H1 (cell line): ENCODE results near the gene TYRO3. TPM values are rescaled to one million over a fixed set of nuclear protein-coding genes. Genes with fewer than 3 reads are reported as not detected.

Experiments used
- CTCF ChIA-PET: fragments of 300-600 bp; sonication (Branson Sonifier 250); formaldehyde crosslinking; loops from one replicate; lab custom pipeline; 2021; ENCODE audit not compliant: partially characterized antibody; lab: Charles Lee
- POLR2A ChIA-PET: fragments of 300-600 bp; sonication (Branson Sonifier 250); formaldehyde crosslinking; loops from one replicate; lab custom pipeline; 2021; ENCODE audit warnings: inconsistent platforms; ENCODE audit not compliant: partially characterized antibody; lab: Charles Lee
- DNase-seq, 2 experiments: peaks; one replicate each; pipeline versions ENCODE4 v3.0.0 to v3.0.0-alpha.2; 2010 to 2022; ENCODE audit warnings: low spot score in 2 of 2, low read depth in 1 of 2, mixed read lengths in 1 of 2
- FAIRE-seq: peaks from 2 replicates; lab custom pipeline; 2011; peaks lifted over from hg19 to GRCh38; lab: Jason Lieb, UNC
- H2AFZ ChIP-seq: 2 replicates; pipeline ENCODE4 v1.8.1; 2012; ENCODE audit warnings: low read length, inconsistent platforms
- H2AK5ac ChIP-seq: 2 replicates; pipeline ENCODE4 v1.6.1; 2013; ENCODE audit warnings: low read depth, low read length
- H2BK120ac ChIP-seq: replicated peaks from 2 replicates; pipeline ENCODE3; 2013; ENCODE audit warnings: low read depth, low read length, inconsistent platforms
- H2BK12ac ChIP-seq: 2 replicates; pipeline ENCODE4 v1.6.1; 2013; ENCODE audit warnings: low read depth, low read length
- H2BK15ac ChIP-seq: 2 replicates; pipeline ENCODE4 v1.6.1; 2013; ENCODE audit warnings: low read length
- H2BK20ac ChIP-seq: 2 replicates; pipeline ENCODE4 v1.6.1; 2013; ENCODE audit warnings: low read length
- H2BK5ac ChIP-seq: 2 replicates; pipeline ENCODE4 v1.6.1; 2013; ENCODE audit warnings: low read depth, low read length
- H3K14ac ChIP-seq: 2 replicates; pipeline ENCODE4 v1.6.1; 2013; ENCODE audit warnings: inconsistent platforms; ENCODE audit not compliant: insufficient read length
- H3K18ac ChIP-seq: 2 replicates; pipeline ENCODE4 v1.6.1; 2013; ENCODE audit warnings: low read length; ENCODE audit errors: extremely low read depth
- H3K23ac ChIP-seq: 2 replicates; pipeline ENCODE4 v1.6.1; 2013; ENCODE audit warnings: inconsistent platforms; ENCODE audit not compliant: insufficient read length
- H3K23me2 ChIP-seq: 2 replicates; pipeline ENCODE4 v1.6.1; 2013; ENCODE audit warnings: low read depth, low read length
- H3K27ac ChIP-seq: 2 replicates; pipeline ENCODE4 v1.6.1; 2011; ENCODE audit warnings: low read depth, low read length, inconsistent platforms
- H3K27me3 ChIP-seq, 4 experiments: replicated peaks in 1 of 4; 1 replicate in 1 of 4; 2 replicates in 3 of 4; pipeline versions ENCODE4 v1.6.1 to v1.8.1; 2011 to 2013; ENCODE audit warnings: low read length in 3 of 4, mild to moderate bottlenecking in 3 of 4, inconsistent platforms in 2 of 4, mixed read lengths in 2 of 4, moderate library complexity in 1 of 4; ENCODE audit not compliant: control insufficient read depth in 3 of 4, insufficient read depth in 3 of 4; ENCODE audit errors: extremely low read depth in 1 of 4
- H3K36me3 ChIP-seq, 4 experiments: 2 replicates each; pipeline versions ENCODE4 v1.6.1 to v1.8.1; 2011 to 2013; ENCODE audit warnings: mild to moderate bottlenecking in 4 of 4, low read length in 3 of 4, moderate library complexity in 2 of 4, control low read depth in 1 of 4, inconsistent platforms in 1 of 4; ENCODE audit not compliant: insufficient read depth in 4 of 4, control insufficient read depth in 2 of 4
- H3K4ac ChIP-seq: replicated peaks from 2 replicates; pipeline ENCODE3; 2013; ENCODE audit warnings: low read length, low read depth, mixed read lengths, inconsistent platforms; ENCODE audit not compliant: insufficient read length
- H3K4me1 ChIP-seq, 4 experiments: replicated peaks in 1 of 4; 1 replicate in 1 of 4; 2 replicates in 3 of 4; pipeline versions ENCODE4 v1.6.1 to v1.8.1; 2011 to 2013; ENCODE audit warnings: low read length in 3 of 4, inconsistent platforms in 2 of 4, mixed read lengths in 1 of 4; ENCODE audit not compliant: insufficient read depth in 4 of 4, control insufficient read depth in 3 of 4
- H3K4me2 ChIP-seq, 2 experiments: 2 replicates each; pipeline versions ENCODE4 v1.6.1 to v1.8.1; 2011 to 2013; ENCODE audit warnings: low read depth in 2 of 2, low read length in 2 of 2, control low read depth in 1 of 2, inconsistent platforms in 1 of 2, mild to moderate bottlenecking in 1 of 2; ENCODE audit not compliant: insufficient read depth in 1 of 2
- H3K4me3 ChIP-seq, 4 experiments: fragments of 200-600, 300-600 bp in 1 of 4; sonication (generic), shearing (Covaris generic), sonication (Bioruptor Twin) in 1 of 4; 2 replicates each; pipeline versions ENCODE4 v1.5.1 to v1.8.1; 2011 to 2016; ENCODE audit warnings: low read length in 4 of 4, low read depth in 3 of 4, control low read depth in 2 of 4, inconsistent platforms in 2 of 4, mild to moderate bottlenecking in 2 of 4, mixed read lengths in 1 of 4, moderate library complexity in 1 of 4; ENCODE audit not compliant: insufficient read depth in 2 of 4; ENCODE audit errors: extremely low read depth in 1 of 4
- H3K56ac ChIP-seq: replicated peaks from 2 replicates; pipeline ENCODE3; 2013; ENCODE audit warnings: low read depth, mild to moderate bottlenecking, mixed read lengths, low read length, inconsistent platforms; ENCODE audit not compliant: insufficient read length
- H3K79me1 ChIP-seq: 2 replicates; pipeline ENCODE4 v1.6.1; 2013; ENCODE audit warnings: low read depth, low read length, control low read depth
- H3K79me2 ChIP-seq, 2 experiments: 2 replicates each; pipeline versions ENCODE4 v1.6.1 to v1.8.1; 2012 to 2013; ENCODE audit warnings: low read length in 2 of 2, mild to moderate bottlenecking in 2 of 2, inconsistent platforms in 1 of 2; ENCODE audit not compliant: insufficient read depth in 2 of 2, control insufficient read depth in 1 of 2
- H3K9ac ChIP-seq, 4 experiments: replicated peaks in 1 of 4; 1 replicate in 1 of 4; 2 replicates in 3 of 4; pipeline versions ENCODE4 v1.6.1 to v1.8.1; 2011 to 2013; ENCODE audit warnings: low read depth in 3 of 4, low read length in 3 of 4, control low read depth in 2 of 4, mild to moderate bottlenecking in 2 of 4, moderate library complexity in 2 of 4, inconsistent platforms in 1 of 4; ENCODE audit errors: extremely low read depth in 1 of 4
- H3K9me3 ChIP-seq, 2 experiments: 2 replicates each; pipeline versions ENCODE4 v1.6.1 to v1.8.1; 2012 to 2013; ENCODE audit warnings: mild to moderate bottlenecking in 2 of 2, moderate library complexity in 2 of 2, control low read depth in 1 of 2, inconsistent platforms in 1 of 2, low read depth in 1 of 2, low read length in 1 of 2, mixed read lengths in 1 of 2; ENCODE audit not compliant: insufficient read depth in 2 of 2
- H4K20me1 ChIP-seq, 2 experiments: replicated peaks in 1 of 2; 2 replicates each; pipeline versions ENCODE3 to v1.8.1; 2011 to 2013; ENCODE audit warnings: inconsistent platforms in 2 of 2, low read length in 2 of 2, mild to moderate bottlenecking in 1 of 2; ENCODE audit not compliant: insufficient read depth in 2 of 2, control insufficient read depth in 1 of 2
- H4K5ac ChIP-seq: 2 replicates; pipeline ENCODE4 v1.6.1; 2013; ENCODE audit warnings: low read length, low read depth, mixed read lengths, inconsistent platforms; ENCODE audit not compliant: insufficient read length
- H4K8ac ChIP-seq: 2 replicates; pipeline ENCODE4 v1.8.0; 2013; ENCODE audit warnings: mild to moderate bottlenecking, moderate library complexity, low read length, inconsistent platforms; ENCODE audit not compliant: insufficient read depth; ENCODE audit errors: extremely low read depth
- H4K91ac ChIP-seq: replicated peaks from 2 replicates; pipeline ENCODE3; 2013; ENCODE audit warnings: low read length, mixed read lengths, inconsistent platforms; ENCODE audit not compliant: insufficient read length
- ATF3 ChIP-seq: IDR thresholded peaks from 2 replicates; pipeline ENCODE4 v1.6.1; 2011; ENCODE audit warnings: low read depth, mild to moderate bottlenecking, low read length; ENCODE audit not compliant: insufficient read depth
- GABPA ChIP-seq: IDR thresholded peaks from 2 replicates; pipeline ENCODE4 v1.6.1; 2011; ENCODE audit warnings: mild to moderate bottlenecking, low read length, moderate library complexity, borderline replicate concordance; ENCODE audit not compliant: insufficient read depth
- HDAC6 ChIP-seq: IDR thresholded peaks from one replicate; pipeline ENCODE4 v1.7.1; 2012; ENCODE audit warnings: low read depth, mild to moderate bottlenecking, inconsistent platforms, low read length, moderate library complexity
- MAX ChIP-seq: IDR thresholded peaks from 2 replicates; pipeline ENCODE4 v1.6.1; 2012; ENCODE audit warnings: inconsistent platforms
- NANOG ChIP-seq: IDR thresholded peaks from 2 replicates; pipeline ENCODE4 v1.6.1; 2011; ENCODE audit warnings: low read length, low read depth, mild to moderate bottlenecking, inconsistent platforms; ENCODE audit not compliant: insufficient read depth, poor library complexity, severe bottlenecking
- POU5F1 ChIP-seq: IDR thresholded peaks from 2 replicates; pipeline ENCODE4 v1.6.1; 2011; ENCODE audit warnings: low read depth, mild to moderate bottlenecking, low read length, moderate library complexity
- RFX5 ChIP-seq: IDR thresholded peaks from 2 replicates; pipeline ENCODE4 v1.6.1; 2011; ENCODE audit warnings: low read depth, low read length, improper control_type of control experiment, borderline replicate concordance
- RNF2 ChIP-seq: fragments of 200-900, 300-1000 bp; sonication (generic); IDR thresholded peaks from 2 replicates; pipeline ENCODE4 v1.7.1; 2016; ENCODE audit warnings: borderline replicate concordance, low read depth, mild to moderate bottlenecking, antibody characterized with exemption, low read length; ENCODE audit not compliant: poor library complexity, severe bottlenecking; ENCODE audit errors: missing control alignments
- TEAD4 ChIP-seq: IDR thresholded peaks from 2 replicates; pipeline ENCODE4 v1.6.1; 2012; ENCODE audit warnings: low read depth, low read length, inconsistent platforms, mixed read lengths
- USF2 ChIP-seq: IDR thresholded peaks from 2 replicates; pipeline ENCODE4 v1.6.1; 2011; ENCODE audit warnings: low read length, improper control_type of control experiment
- ZNF274 ChIP-seq: IDR thresholded peaks from 2 replicates; pipeline ENCODE4 v1.7.0; 2012; ENCODE audit warnings: low read length, borderline replicate concordance; ENCODE audit errors: extremely low read depth
- WGBS, 2 experiments: shearing (Covaris generic) in 1 of 2; methylation state at CpG; one replicate each; pipeline versions ENCODE4 v1.1.6 to v1.1.7; 2013 to 2015; ENCODE audit warnings: low lambda C conversion rate in 2 of 2, mixed read lengths in 2 of 2, inconsistent platforms in 1 of 2, low coverage in 1 of 2, missing lambda C conversion rate in 1 of 2; ENCODE audit not compliant: insufficient replicate concordance in 2 of 2, insufficient coverage in 1 of 2, insufficient read length in 1 of 2; ENCODE audit errors: extremely low coverage in 1 of 2, missing lambda C conversion rate in 1 of 2; 5-methylcytosine and 5-hydroxymethylcytosine counted together
- polyA plus RNA-seq, 7 experiments: library from polyadenylated mRNA; depleted of rRNA in 3 of 7; stranded (reverse) in 5 of 7; unstranded in 2 of 7; fragments of >200 nt in 5 of 7; fragments of 200-250 nt in 2 of 7; gene quantifications; 1 replicate in 5 of 7; 2 replicates in 1 of 7; 4 replicates in 1 of 7; pipeline versions ENCODE4 v1.2.1 to v1.2.3, GENCODE V29; 2011 to 2013; ENCODE audit warnings: missing spikeins in 2 of 7, mixed read lengths in 2 of 7
- total RNA-seq: library from RNA; stranded (reverse); fragmentation: NEBNext Ultra II Directional; extraction: Animal tissue kit (Norgen Biotek cat#: 25700); gene quantifications from 2 replicates; pipeline ENCODE4 v1.2.1, GENCODE V29; 2021

TYRO3 gene
- total and polyA plus RNA-seq, 2 of the 8 experiments (the other 6 are each of a cell fraction or from before 2014, with no cell fraction given) = 82.7 to 98.8 TPM

GRCh38 chr15:41573396-41573795 lies 14.4 kb downstream of the TYRO3 start:
- Histone ChIP-seq H4K20me1 (peaks cover 0 to 6% of the 10 kb centered on the region in 2 experiments), H3K14ac (no peak overlapping the region), H3K23me2 (no peaks in the 10 kb centered on the region; the same call in none of the 2 replicates), H2BK15ac (no peak overlapping the region), H3K79me2 (no peaks in the 10 kb centered on the region), H3K4me3 (no peak overlapping the region), H2AK5ac (no peak overlapping the region), H3K27ac (no peak overlapping the region), H3K18ac (no peak overlapping the region), H3K56ac (no peak overlapping the region), H2AFZ (no peak overlapping the region), H3K23ac (no peak overlapping the region), H4K91ac (no peak overlapping the region), H3K9me3 (no peaks in the 10 kb centered on the region), H2BK20ac (no peak overlapping the region), H2BK5ac (no peak overlapping the region), H2BK120ac (no peak overlapping the region), H3K4ac (no peak overlapping the region), H3K9ac (no peak overlapping the region), H2BK12ac (no peak overlapping the region), H3K4me1 (peaks cover 0 to 12% (median 8%) of the 10 kb centered on the region in 4 experiments; a peak in 6 of 7 replicates), H4K5ac (no peak overlapping the region), H4K8ac (no peak overlapping the region), H3K4me2 (no peak overlapping the region), H3K27me3 (no peaks in the 10 kb centered on the region), H3K36me3 (peaks cover 38 to 82% (median 49%) of the 10 kb centered on the region in 4 experiments), H3K79me1 (no peaks in the 10 kb centered on the region; the same call in 1 of the 2 replicates)
- 90% methylated on average over 13 of the region's 13 CpGs; no CpG with 5 or more reads in 1 of the 2 experiments for WGBS, 2 experiments
- POLR2A ChIA-PET = interaction anchor here (1.2 to 29.7 kb wide), 3 partner anchors 9 to 30 kb away, joined by 3 to 643 read pairs (median 643); partner anchors contain the start of gene TYRO3
- FAIRE-seq = no peak
- no peak for DNase-seq
- CTCF ChIA-PET = interaction anchor here (0.6 to 4.6 kb wide), 5 partner anchors 11 to 239 kb away, joined by 3 to 36 read pairs (median 4); no protein-coding TSS in a partner anchor
- TF ChIP-seq ATF3 (no peak), TEAD4 (no peak), MAX (no peak), GABPA (no peak), USF2 (no peak), RFX5 (no peak), POU5F1 (no peak), NANOG (no peak), HDAC6 (no peak), ZNF274 (no peak), RNF2 (no peak)
